IMR-90 (cell line): ENCODE results near the gene ACIN1. TPM values are rescaled to one million over a fixed set of nuclear protein-coding genes. Genes with fewer than 3 reads are reported as not detected.
A peak's percentile ranks its signal among the peaks of the same experiment; 100 is the strongest.

Experiments
- ATAC-seq: fragments of 200-7000 bp; cut with Tn5 transposase; 2 replicates; pipeline ENCODE4 v1.9.1; 2020; ENCODE audit warnings: low read depth, mild to moderate bottlenecking, moderate library complexity
- BruUV-seq: library from RNA; stranded (reverse); fragments of 400-500 nt; replicated peaks from 2 replicates; lab custom pipeline; 2021; lab: Mats Ljungman, UMichigan
- CTCF ChIA-PET: fragments of 300-600 bp; formaldehyde crosslinking; extraction: SDS; loops from one replicate; lab custom pipeline; 2021; ENCODE audit warnings: antibody characterized with exemption; lab: Yijun Ruan, JAX
- POLR2A ChIA-PET: fragments of 300-600 bp; sonication (Branson Sonifier 250); formaldehyde crosslinking; loops from one replicate; lab custom pipeline; 2022; ENCODE audit warnings: antibody characterized with exemption; ENCODE audit not compliant: unreplicated experiment; lab: Charles Lee
- DNase-seq: peaks from one replicate; pipeline ENCODE4 v3.0.0; 2013
- H2AFZ ChIP-seq: replicated peaks from 2 replicates; pipeline ENCODE3; 2013; ENCODE audit warnings: low read length, mild to moderate bottlenecking; ENCODE audit not compliant: poor library complexity
- H2AK5ac ChIP-seq: 2 replicates; pipeline ENCODE4 v1.6.1; 2013; ENCODE audit warnings: low read depth, low read length, inconsistent platforms
- H2AK9ac ChIP-seq: replicated peaks from 2 replicates; pipeline ENCODE3; 2013; ENCODE audit warnings: mild to moderate bottlenecking, low read depth, low read length, moderate library complexity; ENCODE audit not compliant: poor library complexity
- H2BK120ac ChIP-seq: 2 replicates; pipeline ENCODE4 v1.6.1; 2013; ENCODE audit warnings: low read depth, low read length, inconsistent platforms
- H2BK15ac ChIP-seq: 3 replicates; pipeline ENCODE4 v1.6.1; 2013; ENCODE audit warnings: low read depth, low read length, inconsistent platforms
- H2BK20ac ChIP-seq: 2 replicates; pipeline ENCODE4 v1.6.1; 2013; ENCODE audit warnings: low read depth, mild to moderate bottlenecking, inconsistent platforms, low read length, moderate library complexity
- H2BK5ac ChIP-seq: 2 replicates; pipeline ENCODE4 v1.6.1; 2013; ENCODE audit warnings: mild to moderate bottlenecking, low read depth, low read length, inconsistent platforms; ENCODE audit not compliant: poor library complexity, severe bottlenecking
- H3K14ac ChIP-seq: replicated peaks from 2 replicates; pipeline ENCODE4 v1.6.1; 2013; ENCODE audit warnings: low read depth, low read length, inconsistent platforms
- H3K18ac ChIP-seq: 2 replicates; pipeline ENCODE4 v1.6.1; 2013; ENCODE audit warnings: low read depth, low read length, control low read depth
- H3K23ac ChIP-seq: 2 replicates; pipeline ENCODE4 v1.6.1; 2013; ENCODE audit warnings: low read depth, low read length, inconsistent platforms
- H3K27ac ChIP-seq: 2 replicates; pipeline ENCODE4 v1.5.1; 2013; ENCODE audit warnings: mild to moderate bottlenecking, control low read depth, low read length; ENCODE audit not compliant: insufficient read depth
- H3K27me3 ChIP-seq: 2 replicates; pipeline ENCODE4 v1.6.1; 2013; ENCODE audit warnings: low read length; ENCODE audit not compliant: control insufficient read depth, insufficient read depth
- H3K36me3 ChIP-seq: 2 replicates; pipeline ENCODE4 v1.6.1; 2013; ENCODE audit warnings: low read length, mixed read lengths; ENCODE audit not compliant: control insufficient read depth, insufficient read depth
- H3K4ac ChIP-seq: 2 replicates; pipeline ENCODE4 v1.6.1; 2013; ENCODE audit warnings: low read depth, low read length, inconsistent platforms
- H3K4me1 ChIP-seq: 2 replicates; pipeline ENCODE4 v1.6.1; 2013; ENCODE audit warnings: low read length, mixed read lengths; ENCODE audit not compliant: control insufficient read depth, insufficient read depth
- H3K4me2 ChIP-seq: 2 replicates; pipeline ENCODE4 v1.6.1; 2013; ENCODE audit warnings: low read depth, mild to moderate bottlenecking, control low read depth, low read length, moderate library complexity
- H3K4me3 ChIP-seq: 2 replicates; pipeline ENCODE4 v1.5.1; 2013; ENCODE audit warnings: low read depth, mild to moderate bottlenecking, control low read depth, low read length, moderate library complexity; ENCODE audit not compliant: insufficient read depth
- H3K56ac ChIP-seq: 2 replicates; pipeline ENCODE4 v1.6.1; 2013; ENCODE audit warnings: low read length, inconsistent platforms; ENCODE audit not compliant: insufficient read depth; ENCODE audit errors: extremely low read depth
- H3K79me1 ChIP-seq, 2 experiments: 2 replicates each; pipeline ENCODE4 v1.6.1; 2013; ENCODE audit warnings: low read length in 2 of 2, inconsistent platforms in 1 of 2, low read depth in 1 of 2
- H3K9ac ChIP-seq: 2 replicates; pipeline ENCODE4 v1.6.1; 2013; ENCODE audit warnings: low read depth, low read length, control low read depth
- H3K9me1 ChIP-seq: 2 replicates; pipeline ENCODE4 v1.6.1; 2013; ENCODE audit warnings: low read length, inconsistent platforms; ENCODE audit not compliant: insufficient read depth
- H3K9me3 ChIP-seq: 2 replicates; pipeline ENCODE4 v1.6.1; 2013; ENCODE audit warnings: low read length; ENCODE audit not compliant: control insufficient read depth, insufficient read depth
- H4K20me1 ChIP-seq: 2 replicates; pipeline ENCODE4 v1.6.1; 2013; ENCODE audit warnings: low read length, inconsistent platforms; ENCODE audit not compliant: insufficient read depth
- H4K5ac ChIP-seq: 2 replicates; pipeline ENCODE4 v1.6.1; 2013; ENCODE audit warnings: mild to moderate bottlenecking, low read depth, low read length, control low read depth
- H4K8ac ChIP-seq, 2 experiments: 2 replicates each; pipeline ENCODE4 v1.6.1; 2013; ENCODE audit warnings: low read depth in 2 of 2, low read length in 2 of 2, control low read depth in 1 of 2, inconsistent platforms in 1 of 2
- H4K91ac ChIP-seq: 2 replicates; pipeline ENCODE4 v1.6.1; 2013; ENCODE audit warnings: low read depth, low read length, inconsistent platforms; ENCODE audit not compliant: insufficient read depth
- BHLHE40 ChIP-seq: fragments of 150-350 bp; IDR thresholded peaks from 2 replicates; pipeline ENCODE4 v1.6.1; 2016; ENCODE audit warnings: mild to moderate bottlenecking, low read depth, low read length
- CHD1 ChIP-seq: IDR thresholded peaks from 2 replicates; pipeline ENCODE4 v1.6.1; 2012; ENCODE audit warnings: low read depth, low read length, improper control_type of control experiment
- CTCF ChIP-seq: conservative IDR thresholded peaks from 2 replicates; pipeline ENCODE4 v1.5.1; 2012; ENCODE audit warnings: mild to moderate bottlenecking, low read depth, low read length, improper control_type of control experiment
- ELK1 ChIP-seq: fragments of 150-350 bp; IDR thresholded peaks from 2 replicates; pipeline ENCODE4 v1.6.1; 2016; ENCODE audit warnings: low read depth, mild to moderate bottlenecking, low read length, moderate library complexity, borderline replicate concordance
- FOS ChIP-seq: fragments of 150-350 bp; IDR thresholded peaks from 2 replicates; pipeline ENCODE4 v1.6.1; 2016; ENCODE audit warnings: low read depth, low read length
- MAFK ChIP-seq: IDR thresholded peaks from 2 replicates; pipeline ENCODE4 v1.6.1; 2012; ENCODE audit warnings: low read depth, low read length, improper control_type of control experiment
- MAZ ChIP-seq: IDR thresholded peaks from 2 replicates; pipeline ENCODE4 v1.6.1; 2012; ENCODE audit warnings: low read depth, mild to moderate bottlenecking, low read length, improper control_type of control experiment, moderate library complexity, borderline replicate concordance
- MXI1 ChIP-seq: IDR thresholded peaks from 2 replicates; pipeline ENCODE4 v1.6.1; 2012; ENCODE audit warnings: low read depth, mild to moderate bottlenecking, low read length, moderate library complexity, borderline replicate concordance
- NFE2L2 ChIP-seq: fragments of 150-350 bp; IDR thresholded peaks from 2 replicates; pipeline ENCODE4 v1.6.1; 2016; ENCODE audit warnings: low read depth, mild to moderate bottlenecking, low read length
- POLR2A ChIP-seq: IDR thresholded peaks from 2 replicates; pipeline ENCODE4 v1.6.1; 2012; ENCODE audit warnings: mild to moderate bottlenecking, low read depth, low read length
- RAD21 ChIP-seq: IDR thresholded peaks from 2 replicates; pipeline ENCODE4 v1.6.1; 2012; ENCODE audit warnings: low read length, improper control_type of control experiment
- RCOR1 ChIP-seq: IDR thresholded peaks from 2 replicates; pipeline ENCODE4 v1.6.1; 2012; ENCODE audit warnings: mild to moderate bottlenecking, low read length, improper control_type of control experiment; ENCODE audit not compliant: insufficient replicate concordance
- RFX5 ChIP-seq: IDR thresholded peaks from 2 replicates; pipeline ENCODE4 v1.8.0; 2012; ENCODE audit warnings: low read depth, mild to moderate bottlenecking, low read length, moderate library complexity
- SMC3 ChIP-seq: fragments of 150-350 bp; IDR thresholded peaks from 2 replicates; pipeline ENCODE4 v1.6.1; 2016; ENCODE audit warnings: low read depth, mild to moderate bottlenecking, antibody characterized with exemption, low read length, moderate library complexity
- USF2 ChIP-seq: fragments of 150-350 bp; IDR thresholded peaks from 2 replicates; pipeline ENCODE4 v1.6.1; 2017; ENCODE audit warnings: mild to moderate bottlenecking, antibody characterized with exemption, low read length, low read depth
- WGBS, 2 experiments: methylation state at CpG; one replicate each; pipeline versions ENCODE4 v1.1.5 to v1.1.7; 2013; ENCODE audit warnings: missing lambda C conversion rate in 2 of 2; ENCODE audit not compliant: insufficient read length in 1 of 2; ENCODE audit errors: extremely low coverage in 2 of 2; 5-methylcytosine and 5-hydroxymethylcytosine counted together
- dilution Hi-C: fragments of 300-500 bp; cut with HindIII; formaldehyde crosslinking; loops from one replicate; pipeline ENCODE4 v1.14.3; 2018; ENCODE audit warnings: low sequenced_read_pairs; ENCODE audit not compliant: unreplicated experiment
- in situ Hi-C: fragments of 300-500 bp; cut with MboI; formaldehyde crosslinking; loops from 3 replicates; pipeline ENCODE4 v1.14.3; 2019; ENCODE audit warnings: low sequenced_read_pairs, inconsistent platforms, mixed read lengths
- intact Hi-C: fragments of 100-400 bp; cut with micrococcal nuclease; formaldehyde crosslinking; loops from 2 replicates; pipeline ENCODE4 v1.10.0; 2022
- polyA plus RNA-seq, 3 experiments: library from polyadenylated mRNA; depleted of rRNA; stranded (reverse); fragments of >200 nt; gene quantifications; 2 replicates each; pipeline ENCODE4 v1.2.3, GENCODE V29; 2012; ENCODE audit warnings: low replicate concordance in 1 of 3
- total RNA-seq: library from RNA; depleted of rRNA; stranded (reverse); fragments of >200 nt; gene quantifications from 2 replicates; pipeline ENCODE4 v1.2.3, GENCODE V29; 2012

ACIN1 gene
- total and polyA plus RNA-seq, 2 of the 4 experiments (the other 2 are of a cell fraction): 73.8 to 185 TPM

- intact Hi-C loops (no loop called here), dilution Hi-C loops (no loop called here)
- BruUV-seq: no TSS peak
- TF ChIP-seq RAD21: no peak
- no peak for TF ChIP-seq MXI1
- TF ChIP-seq NFE2L2: no peak
- no peak for TF ChIP-seq POLR2A
- TF ChIP-seq ELK1: no peak
- TF ChIP-seq CHD1: no peak
- TF ChIP-seq SMC3: no peak
- TF ChIP-seq USF2: no peak
- TF ChIP-seq RCOR1: no peak
- TF ChIP-seq BHLHE40: no peak
- TF ChIP-seq CTCF: no peak
- no peak for TF ChIP-seq MAZ
- TF ChIP-seq FOS: no peak
- TF ChIP-seq MAFK: no peak
- TF ChIP-seq RFX5: no peak
Observed at GRCh38 chr14:23047034-23047634, 47.8 kb downstream of the ACIN1 start.

More at GRCh38 chr14:23047034-23047634, 47.8 kb downstream of the ACIN1 start:
- H2BK120ac ChIP-seq: no peak overlapping the region
- no peak overlapping the region for H3K56ac ChIP-seq
- no peak overlapping the region for H2BK20ac ChIP-seq
- 100% methylated on average over 1 of the region's 6 CpGs; no CpG with 5 or more reads in 1 of the 2 experiments for WGBS, 2 experiments
- no peaks in the 10 kb centered on the region for H3K9me3 ChIP-seq
- no peak overlapping the region for H3K27ac ChIP-seq
- H3K4me2 ChIP-seq: no peak overlapping the region
- POLR2A ChIA-PET: no interaction called here
- H4K91ac ChIP-seq: no peak overlapping the region
- no peaks in the 10 kb centered on the region for H3K36me3 ChIP-seq
- DNase-seq (no peak), ATAC-seq (peak; percentile 41)
- peak overlapping the region; percentile 69; the same call in 1 of the 2 replicates for H2AK5ac ChIP-seq
- no peak overlapping the region for H3K9ac ChIP-seq
- H3K14ac ChIP-seq: 0 out of 2 replicates have a peak overlapping the region, but pooled peaks have one; percentile 14
- H3K27me3 ChIP-seq: no peaks in the 10 kb centered on the region
- H4K20me1 ChIP-seq: no peaks in the 10 kb centered on the region; the same call in 1 of the 2 replicates
- no peak overlapping the region for H3K4me3 ChIP-seq
- no peak overlapping the region for H3K18ac ChIP-seq
- H2AFZ ChIP-seq: peak overlapping the region; percentile 12
- H3K23ac ChIP-seq: 0 out of 2 replicates have a peak overlapping the region, but pooled peaks have one; percentile 15
- no peak overlapping the region for H2BK5ac ChIP-seq
- H4K5ac ChIP-seq: no peak overlapping the region
- H4K8ac ChIP-seq: 0 out of 4 replicates have a peak overlapping the region, but pooled peaks of 1 of the 2 experiments have one; percentile 29
- no peak overlapping the region for H2BK15ac ChIP-seq
- H3K79me1 ChIP-seq: no peaks in the 10 kb centered on the region
- peak overlapping the region; percentile 9; the same call in 1 of the 2 replicates for H3K4ac ChIP-seq
- in situ Hi-C loops: no loop called here
- H3K9me1 ChIP-seq: peaks cover 8% of the 10 kb centered on the region; the same call in 1 of the 2 replicates
- CTCF ChIA-PET: interaction anchor here (1.0 to 1.1 kb wide), 2 partner anchors 11 to 52 kb away, joined by 3 to 4 read pairs; no protein-coding TSS in a partner anchor
- peaks cover 4% of the 10 kb centered on the region for H3K4me1 ChIP-seq
- H2AK9ac ChIP-seq: peak overlapping the region; percentile 15
